K562 (cell line): ENCODE data around the gene PTPRM. TPM values are rescaled to one million over a fixed set of nuclear protein-coding genes. Genes with fewer than 3 reads are reported as not detected.

Experiments
- ARHGAP35 ChIP-seq: fragments of 450-650 bp; IDR thresholded peaks from 2 replicates; pipeline ENCODE4 v1.6.1; 2018; ENCODE audit not compliant: partially characterized antibody
- BRCA1 ChIP-seq, 2 experiments: fragments of 450-650 bp in 1 of 2; sonication (generic) in 1 of 2; formaldehyde crosslinking in 1 of 2; IDR thresholded peaks; 2 replicates each; pipeline versions ENCODE4 v1.5.0 to v1.6.1; 2017 to 2020; ENCODE audit warnings: mild to moderate bottlenecking in 1 of 2, missing genetic modification reagents in 1 of 2
- BRD4 ChIP-seq: fragments of 200-600 bp; sonication (generic); IDR thresholded peaks from 2 replicates; pipeline ENCODE4 v1.6.1; 2017; ENCODE audit warnings: inconsistent platforms
- BRD9 ChIP-seq: fragments of 450-650 bp; IDR thresholded peaks from 2 replicates; pipeline ENCODE4 v1.6.1; 2018; ENCODE audit warnings: low read depth; ENCODE audit not compliant: partially characterized antibody
- CEBPG ChIP-seq, 3 experiments: fragments of 200-800 bp in 1 of 3; sonication (Bioruptor generic) in 1 of 3; sonication (generic) in 1 of 3; formaldehyde crosslinking in 1 of 3; IDR thresholded peaks in 2 of 3; conservative IDR thresholded peaks in 1 of 3; 2 replicates each; pipeline versions ENCODE4 v1.6.1 to v1.8.0; 2016 to 2022; ENCODE audit warnings: missing compliant biosample characterization in 2 of 3, missing genetic modification characterization in 2 of 3, mild to moderate bottlenecking in 1 of 3, missing genetic modification reagents in 1 of 3
- ESRRA ChIP-seq: fragments of 450-650 bp; IDR thresholded peaks from 2 replicates; pipeline ENCODE4 v1.6.1; 2014; ENCODE audit warnings: low read depth, mild to moderate bottlenecking, moderate library complexity, borderline replicate concordance
- FOXM1 ChIP-seq, 2 experiments: fragments of 450-650 bp in 1 of 2; sonication (generic) in 1 of 2; formaldehyde crosslinking in 1 of 2; IDR thresholded peaks; 2 replicates each; pipeline versions ENCODE4 v1.6.1 to v1.9.0; 2017 to 2022; ENCODE audit warnings: low read depth in 2 of 2, mild to moderate bottlenecking in 2 of 2, missing genetic modification reagents in 1 of 2, moderate library complexity in 1 of 2
- GATAD2B ChIP-seq: fragments of 450-650 bp; IDR thresholded peaks from 2 replicates; pipeline ENCODE4 v1.6.1; 2017; ENCODE audit warnings: mild to moderate bottlenecking, borderline replicate concordance
- HMG20B ChIP-seq: fragments of 250-450 bp; sonication (Bioruptor Pico); IDR thresholded peaks from 2 replicates; pipeline ENCODE4 v1.5.0; 2021; ENCODE audit warnings: mild to moderate bottlenecking
- HNRNPLL ChIP-seq: fragments of 200-400 bp; formaldehyde crosslinking; IDR thresholded peaks from 2 replicates; pipeline ENCODE4 v1.6.1; 2017; ENCODE audit warnings: low read length, low read depth, mild to moderate bottlenecking; ENCODE audit not compliant: poor library complexity, severe bottlenecking
- KLF10 ChIP-seq: fragments of 250-450 bp; sonication (Bioruptor Pico); IDR thresholded peaks from 2 replicates; pipeline ENCODE4 v1.6.1; 2021; ENCODE audit warnings: matching md5 sums
- MEF2A ChIP-seq: IDR thresholded peaks from 2 replicates; pipeline ENCODE4 v1.6.1; 2011; ENCODE audit warnings: low read depth, mild to moderate bottlenecking, low read length, moderate library complexity; ENCODE audit not compliant: control insufficient read depth
- SLC30A9 ChIP-seq: fragments of 250-450 bp; sonication (Bioruptor Pico); IDR thresholded peaks from 2 replicates; pipeline ENCODE4 v1.8.0; 2022; ENCODE audit warnings: mild to moderate bottlenecking, moderate library complexity
- SMAD1 ChIP-seq: fragments of 150-350 bp; IDR thresholded peaks from 2 replicates; pipeline ENCODE4 v1.6.1; 2014; ENCODE audit warnings: low read length, low read depth; ENCODE audit not compliant: partially characterized antibody
- TCF7 ChIP-seq: sonication (generic); IDR thresholded peaks from 2 replicates; pipeline ENCODE4 v1.6.1; 2016; ENCODE audit warnings: antibody characterized with exemption, borderline replicate concordance
- TSC22D4 ChIP-seq: fragments of 450-650 bp; IDR thresholded peaks from 2 replicates; pipeline ENCODE4 v1.6.1; 2016; ENCODE audit warnings: missing genetic modification characterization, missing biosample characterization, control low read depth
- ZC3H11A ChIP-seq: IDR thresholded peaks from 2 replicates; pipeline ENCODE4 v1.6.1; 2012; ENCODE audit warnings: low read depth, low read length, improper control_type of control experiment
- ZNF174 ChIP-seq: fragments of 250-450 bp; sonication (Bioruptor Pico); IDR thresholded peaks from 2 replicates; pipeline ENCODE4 v1.4.0; 2020; ENCODE audit warnings: mild to moderate bottlenecking
- ZNF24 ChIP-seq: fragments of 450-650 bp; IDR thresholded peaks from 2 replicates; pipeline ENCODE4 v1.6.1; 2016
- ZNF507 ChIP-seq: conservative IDR thresholded peaks from 2 replicates; pipeline ENCODE4 v1.6.1; 2017; ENCODE audit warnings: missing genetic modification characterization, missing compliant biosample characterization
- polyA plus RNA-seq, 8 experiments: library from polyadenylated mRNA; depleted of rRNA in 4 of 8; stranded (reverse) in 5 of 8; unstranded in 3 of 8; fragments of >200 nt; fragmentation: Nextera tagmentation in 2 of 8; fragmentation: Illumina TruSeq in 1 of 8; extraction: Ambion mirVana in 2 of 8; extraction: Trizol in 1 of 8; gene quantifications; 2 replicates each; pipeline versions ENCODE4 v1.2.1 to v1.2.3, GENCODE V29; 2011 to 2014; ENCODE audit warnings: inconsistent platforms in 1 of 8, missing spikeins in 1 of 8
- total RNA-seq, 7 experiments: library from RNA; depleted of rRNA in 6 of 7; stranded (reverse); fragments of >200 nt in 6 of 7; fragmentation: Illumina TruSeq in 2 of 7; extraction: Trizol in 2 of 7; gene quantifications; 2 replicates each; pipeline versions ENCODE4 v1.2.1 to v1.2.3, GENCODE V29; 2011 to 2021; ENCODE audit warnings: low replicate concordance in 1 of 7
- TF ChIP-seq, protein P1 (sequence below), 2 experiments: fragments of 200-800 bp in 1 of 2; sonication (Bioruptor generic) in 1 of 2; sonication (generic) in 1 of 2; formaldehyde crosslinking in 1 of 2; IDR thresholded peaks in 1 of 2; conservative IDR thresholded peaks in 1 of 2; 2 replicates each; pipeline versions ENCODE4 v1.5.0 to v1.6.1; 2016 to 2020; ENCODE audit warnings: missing compliant biosample characterization in 1 of 2, missing genetic modification characterization in 1 of 2, missing genetic modification reagents in 1 of 2
- TF ChIP-seq, protein P2 (sequence below): IDR thresholded peaks from 2 replicates; pipeline ENCODE4 v1.6.1; 2014; ENCODE audit warnings: antibody characterized with exemption
- TF ChIP-seq, protein P3 (sequence below): fragments of 250-450 bp; sonication (Bioruptor Pico); IDR thresholded peaks from 2 replicates; pipeline ENCODE4 v1.5.1; 2021; ENCODE audit warnings: mild to moderate bottlenecking

PTPRM gene
- total and polyA plus RNA-seq, 9 of the 15 experiments (the other 6 are each of a cell fraction or from before 2014, with no cell fraction given), result 0.03 to 0.16 (median 0.08) TPM; not detected in 3

DNA sequence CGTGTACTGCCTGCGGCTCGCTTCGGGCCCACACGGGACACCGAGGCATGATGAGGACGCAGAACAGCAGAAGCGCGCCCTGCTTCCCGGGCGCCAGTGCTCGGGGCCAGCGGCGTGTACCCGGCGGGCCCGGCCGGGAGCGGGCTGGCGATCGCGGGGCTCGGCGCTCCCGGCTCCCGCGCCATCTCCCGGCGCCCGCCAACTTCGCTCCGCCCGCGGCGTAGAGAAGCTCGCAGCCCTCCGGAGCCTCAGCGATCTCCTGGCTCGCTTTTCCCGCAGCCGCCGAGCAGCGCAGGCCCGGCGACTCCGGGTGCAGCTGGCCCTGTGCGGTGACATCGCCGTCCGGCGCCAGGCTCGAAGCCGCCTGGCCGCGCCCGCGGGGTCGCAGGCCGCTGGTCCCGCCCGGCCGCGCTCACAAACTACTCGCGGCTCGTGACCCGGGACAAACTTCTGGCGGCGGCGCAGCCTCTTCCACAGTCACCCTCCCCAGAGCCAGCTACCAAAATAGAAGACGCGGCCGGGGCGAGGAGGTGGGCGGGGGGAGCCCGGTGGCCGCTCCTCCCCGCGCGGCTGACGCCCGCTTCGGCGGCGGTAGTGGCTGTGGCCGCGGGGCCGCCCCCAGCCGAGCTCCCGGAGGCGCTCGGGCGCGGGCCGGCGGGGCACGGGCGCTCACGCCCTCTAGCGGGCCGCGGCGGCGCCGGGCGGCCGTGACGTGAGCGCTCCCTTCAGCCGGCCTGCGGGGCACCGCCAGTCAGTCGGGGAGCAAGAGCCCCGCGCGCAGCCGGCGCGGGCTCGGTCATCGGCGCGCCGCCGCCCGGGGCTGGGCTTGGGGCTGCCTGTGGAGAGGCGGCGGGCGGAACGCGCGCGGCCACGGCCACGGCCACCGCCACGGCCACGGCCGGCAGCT, at the start of gene PTPRM (continued):
- TF ChIP-seq, protein P1, sequence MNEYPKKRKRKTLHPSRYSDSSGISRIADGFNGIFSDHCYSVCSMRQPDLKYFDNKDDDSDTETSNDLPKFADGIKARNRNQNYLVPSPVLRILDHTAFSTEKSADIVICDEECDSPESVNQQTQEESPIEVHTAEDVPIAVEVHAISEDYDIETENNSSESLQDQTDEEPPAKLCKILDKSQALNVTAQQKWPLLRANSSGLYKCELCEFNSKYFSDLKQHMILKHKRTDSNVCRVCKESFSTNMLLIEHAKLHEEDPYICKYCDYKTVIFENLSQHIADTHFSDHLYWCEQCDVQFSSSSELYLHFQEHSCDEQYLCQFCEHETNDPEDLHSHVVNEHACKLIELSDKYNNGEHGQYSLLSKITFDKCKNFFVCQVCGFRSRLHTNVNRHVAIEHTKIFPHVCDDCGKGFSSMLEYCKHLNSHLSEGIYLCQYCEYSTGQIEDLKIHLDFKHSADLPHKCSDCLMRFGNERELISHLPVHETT (CRISPR knock-in tag; conservative IDR thresholded peaks at IDR 0.05 in 1 of 2, IDR thresholded peaks at IDR 0.05 in 1 of 2), result peak in 1 of 2 experiments; percentile 56; a peak in 1 of 4 replicates
- TF ChIP-seq HNRNPLL (peak; percentile 96), ZNF24 (peak; percentile 35; the same call in 1 of the 2 replicates), ZC3H11A (no peak), GATAD2B (peak; percentile 45; the same call in 1 of the 2 replicates), ZNF507 (tag) (no peak), BRCA1 (IDR thresholded peaks at IDR 0.05) (no peak), BRCA1 (CRISPR knock-in tag; IDR thresholded peaks at IDR 0.05) (no peak), TCF7 (no peak), BRD4 (no peak), SMAD1 (no peak), SLC30A9 (CRISPR knock-in tag) (no peak), TSC22D4 (tag) (no peak), HMG20B (CRISPR knock-in tag) (no peak), KLF10 (no peak), MEF2A (no peak), ESRRA (0 out of 2 replicates have a peak, but pooled peaks have one; percentile 20), ZNF174 (CRISPR knock-in tag) (no peak), CEBPG (CRISPR knock-in tag; IDR thresholded peaks at IDR 0.05) (no peak), CEBPG (tag; conservative IDR thresholded peaks at IDR 0.05 in 1 of 2, IDR thresholded peaks at IDR 0.05 in 1 of 2) (no peak), FOXM1 (IDR thresholded peaks at IDR 0.05; ENCODE audit: low read depth) (no peak), FOXM1 (CRISPR knock-in tag; IDR thresholded peaks at IDR 0.05; ENCODE audit: low read depth) (no peak), ARHGAP35 (no peak), BRD9 (no peak)
- TF ChIP-seq, protein P2, sequence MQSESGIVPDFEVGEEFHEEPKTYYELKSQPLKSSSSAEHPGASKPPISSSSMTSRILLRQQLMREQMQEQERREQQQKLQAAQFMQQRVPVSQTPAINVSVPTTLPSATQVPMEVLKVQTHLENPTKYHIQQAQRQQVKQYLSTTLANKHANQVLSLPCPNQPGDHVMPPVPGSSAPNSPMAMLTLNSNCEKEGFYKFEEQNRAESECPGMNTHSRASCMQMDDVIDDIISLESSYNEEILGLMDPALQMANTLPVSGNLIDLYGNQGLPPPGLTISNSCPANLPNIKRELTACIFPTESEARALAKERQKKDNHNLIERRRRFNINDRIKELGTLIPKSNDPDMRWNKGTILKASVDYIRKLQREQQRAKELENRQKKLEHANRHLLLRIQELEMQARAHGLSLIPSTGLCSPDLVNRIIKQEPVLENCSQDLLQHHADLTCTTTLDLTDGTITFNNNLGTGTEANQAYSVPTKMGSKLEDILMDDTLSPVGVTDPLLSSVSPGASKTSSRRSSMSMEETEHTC, result no peak
- TF ChIP-seq, protein P3, sequence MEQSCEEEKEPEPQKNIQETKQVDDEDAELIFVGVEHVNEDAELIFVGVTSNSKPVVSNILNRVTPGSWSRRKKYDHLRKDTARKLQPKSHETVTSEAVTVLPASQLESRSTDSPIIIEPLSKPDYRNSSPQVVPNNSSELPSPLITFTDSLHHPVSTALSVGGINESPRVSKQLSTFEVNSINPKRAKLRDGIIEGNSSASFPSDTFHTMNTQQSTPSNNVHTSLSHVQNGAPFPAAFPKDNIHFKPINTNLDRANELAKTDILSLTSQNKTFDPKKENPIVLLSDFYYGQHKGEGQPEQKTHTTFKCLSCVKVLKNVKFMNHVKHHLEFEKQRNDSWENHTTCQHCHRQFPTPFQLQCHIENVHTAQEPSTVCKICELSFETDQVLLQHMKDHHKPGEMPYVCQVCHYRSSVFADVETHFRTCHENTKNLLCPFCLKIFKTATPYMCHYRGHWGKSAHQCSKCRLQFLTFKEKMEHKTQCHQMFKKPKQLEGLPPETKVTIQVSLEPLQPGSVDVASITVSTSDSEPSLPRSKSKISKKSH (CRISPR knock-in tag), result no peak
